GM12878 (cell line): ENCODE data around the gene MBOAT7. TPM values are rescaled to one million over a fixed set of nuclear protein-coding genes. Genes with fewer than 3 reads are reported as not detected.

Source experiments
- ATAC-seq: fragments of 200-7000 bp; cut with Tn5 transposase; 3 replicates; pipeline ENCODE4 v1.9.1; 2020; ENCODE audit warnings: mild to moderate bottlenecking, moderate library complexity
- Bru-seq: library from RNA; stranded (reverse); fragments of 400-500 nt; gene quantifications from one replicate; lab custom pipeline; 2021; lab: Mats Ljungman, UMichigan
- BruChase-seq, 2 experiments: library from RNA; stranded (reverse); fragments of 400-500 nt; gene quantifications; one replicate each; lab custom pipeline; 2021; lab: Mats Ljungman, UMichigan
- BruUV-seq: library from RNA; stranded (reverse); fragments of 400-500 nt; replicated peaks from 2 replicates; lab custom pipeline; 2021; lab: Mats Ljungman, UMichigan
- CTCF ChIA-PET: fragments of 300-600 bp; sonication (Branson Sonifier 250); formaldehyde crosslinking; extraction: SDS; loops from one replicate; lab custom pipeline; 2021; ENCODE audit warnings: inconsistent platforms; lab: Yijun Ruan, JAX
- POLR2A ChIA-PET: fragments of 350-600 bp; formaldehyde crosslinking; extraction: SDS; loops from one replicate; lab custom pipeline; 2021; ENCODE audit warnings: inconsistent platforms; lab: Charles Lee
- RAD21 ChIA-PET: fragments of 300-600 bp; sonication (Branson Sonifier 250); formaldehyde crosslinking; loops from one replicate; lab custom pipeline; 2023; ENCODE audit warnings: antibody characterized with exemption; ENCODE audit not compliant: unreplicated experiment; lab: Charles Lee
- SMC1A ChIA-PET: fragments of 300-600 bp; sonication (Branson Sonifier 250); formaldehyde crosslinking; loops from one replicate; lab custom pipeline; 2023; ENCODE audit not compliant: unreplicated experiment, uncharacterized antibody; lab: Charles Lee
- DNase-seq: peaks from one replicate; pipeline ENCODE4 v3.0.0-alpha.2; 2011; ENCODE audit warnings: low read depth, low spot score
- FAIRE-seq: peaks from 3 replicates; lab custom pipeline; 2011; peaks lifted over from hg19 to GRCh38; lab: Jason Lieb, UNC
- H2AFZ ChIP-seq: 2 replicates; pipeline ENCODE4 v1.6.0; 2011; ENCODE audit warnings: low read depth, low read length, control low read depth; ENCODE audit not compliant: control insufficient read depth
- H3K27ac ChIP-seq: 2 replicates; pipeline ENCODE4 v1.5.1; 2011; ENCODE audit warnings: control low read depth; ENCODE audit not compliant: control insufficient read depth, insufficient read depth
- H3K27me3 ChIP-seq, 2 experiments: replicated peaks in 1 of 2; 2 replicates each; pipeline versions ENCODE4 v1.6.0 to v1.6.1; 2011; ENCODE audit warnings: low read length in 1 of 2; ENCODE audit not compliant: control insufficient read depth in 2 of 2, insufficient read depth in 2 of 2
- H3K36me3 ChIP-seq, 2 experiments: 2 replicates each; pipeline ENCODE4 v1.5.1; 2011; ENCODE audit warnings: low read length in 1 of 2; ENCODE audit not compliant: control insufficient read depth in 2 of 2, insufficient read depth in 2 of 2
- H3K4me1 ChIP-seq: 2 replicates; pipeline ENCODE4 v1.6.1; 2011; ENCODE audit warnings: mild to moderate bottlenecking, low read length, moderate library complexity, mixed read lengths; ENCODE audit not compliant: control insufficient read depth, insufficient read depth
- H3K4me2 ChIP-seq: 2 replicates; pipeline ENCODE4 v1.6.0; 2011; ENCODE audit warnings: control low read depth; ENCODE audit not compliant: control insufficient read depth, insufficient read depth
- H3K4me3 ChIP-seq: fragments of 200-600 bp; sonication (generic); 2 replicates; pipeline ENCODE4 v1.5.1; 2016
- H3K79me2 ChIP-seq: 2 replicates; pipeline ENCODE4 v1.6.0; 2011; ENCODE audit warnings: low read length; ENCODE audit not compliant: control insufficient read depth, insufficient read depth
- H3K9ac ChIP-seq: 2 replicates; pipeline ENCODE4 v1.8.0; 2011; ENCODE audit warnings: low read length, control low read depth, mixed read lengths; ENCODE audit not compliant: control insufficient read depth, insufficient read depth
- H3K9me3 ChIP-seq: replicated peaks from 3 replicates; pipeline ENCODE4 v1.5.1; 2011; ENCODE audit warnings: mild to moderate bottlenecking, low read length; ENCODE audit not compliant: control insufficient read depth, insufficient read depth
- H4K20me1 ChIP-seq: 2 replicates; pipeline ENCODE4 v1.6.0; 2011; ENCODE audit not compliant: control insufficient read depth, insufficient read depth
- BRCA1 ChIP-seq: IDR thresholded peaks from 2 replicates; pipeline ENCODE4 v1.6.1; 2011; ENCODE audit warnings: low read depth, low read length, improper control_type of control experiment
- CBX3 ChIP-seq: fragments of 200-600 bp; sonication (generic); IDR thresholded peaks from 2 replicates; pipeline ENCODE4 v1.6.1; 2016; ENCODE audit warnings: low read depth, borderline replicate concordance
- CBX5 ChIP-seq: sonication (generic); IDR thresholded peaks from 2 replicates; pipeline ENCODE4 v1.6.1; 2016; ENCODE audit warnings: low read depth, moderate library complexity, mild to moderate bottlenecking, inconsistent platforms
- CEBPB ChIP-seq, 2 experiments: fragments of 150-350 bp in 1 of 2; IDR thresholded peaks; 2 replicates each; pipeline ENCODE4 v1.6.1; 2012 to 2014; ENCODE audit warnings: low read depth in 2 of 2, low read length in 2 of 2, borderline replicate concordance in 1 of 2, inconsistent platforms in 1 of 2
- EGR1 ChIP-seq, 2 experiments: IDR thresholded peaks; 1 replicate in 1 of 2; 2 replicates in 1 of 2; pipeline ENCODE4 v1.6.1; 2011 to 2012; ENCODE audit warnings: low read depth in 2 of 2, low read length in 2 of 2, borderline replicate concordance in 1 of 2, mild to moderate bottlenecking in 1 of 2, moderate library complexity in 1 of 2
- NRF1 ChIP-seq: conservative IDR thresholded peaks from 2 replicates; pipeline ENCODE4 v1.6.1; 2011; ENCODE audit warnings: mild to moderate bottlenecking, low read depth, low read length, improper control_type of control experiment
- PML ChIP-seq: IDR thresholded peaks from 2 replicates; pipeline ENCODE4 v1.6.1; 2012; ENCODE audit warnings: low read length, inconsistent platforms
- SIX5 ChIP-seq: IDR thresholded peaks from 2 replicates; pipeline ENCODE4 v1.6.1; 2011; ENCODE audit warnings: mild to moderate bottlenecking, low read depth, low read length, moderate library complexity; ENCODE audit not compliant: severe bottlenecking
- SMAD5 ChIP-seq: IDR thresholded peaks from 2 replicates; pipeline ENCODE4 v1.6.1; 2016; ENCODE audit warnings: antibody characterized with exemption, low read depth
- SREBF2 ChIP-seq: IDR thresholded peaks from 2 replicates; pipeline ENCODE4 v1.6.1; 2012; ENCODE audit warnings: mild to moderate bottlenecking, low read length
- YBX1 ChIP-seq: fragments of 450-650 bp; IDR thresholded peaks from 2 replicates; pipeline ENCODE4 v1.6.1; 2016; ENCODE audit warnings: antibody characterized with exemption
- ZBED1 ChIP-seq: IDR thresholded peaks from 2 replicates; pipeline ENCODE4 v1.6.1; 2016; ENCODE audit warnings: borderline replicate concordance
- ZNF217 ChIP-seq: fragments of 450-650 bp; IDR thresholded peaks from 2 replicates; pipeline ENCODE4 v1.6.1; 2017; ENCODE audit warnings: antibody characterized with exemption, mild to moderate bottlenecking
- WGBS: methylation state at CpG from one replicate; pipeline ENCODE4 v1.1.6; 2016; ENCODE audit warnings: low lambda C conversion rate; ENCODE audit not compliant: insufficient replicate concordance, insufficient coverage; ENCODE audit errors: missing lambda C conversion rate; 5-methylcytosine and 5-hydroxymethylcytosine counted together
- in situ Hi-C: fragments of 300-500 bp; cut with MboI; formaldehyde crosslinking; loops from 9 replicates; pipeline ENCODE4 v1.14.3; 2018; ENCODE audit warnings: mixed read lengths
- intact Hi-C: fragments of 100-400 bp; cut with micrococcal nuclease; formaldehyde crosslinking; loops from one replicate; pipeline ENCODE4 v1.14.2; 2022; ENCODE audit not compliant: unreplicated experiment
- long read RNA-seq, 2 experiments: library from polyadenylated mRNA; unstranded; transcript quantifications; one replicate each; pipeline ENCODE4 v2.0.0, GENCODE V29; 2019 to 2020
- polyA minus RNA-seq, 3 experiments: library from RNA; depleted of rRNA, polyadenylated mRNA; stranded (reverse); fragments of >200 nt; gene quantifications; 2 replicates each; pipeline ENCODE4 v1.2.3, GENCODE V29; 2011
- polyA plus RNA-seq, 11 experiments: library from polyadenylated mRNA; depleted of rRNA in 4 of 11; unstranded in 6 of 11; stranded (reverse) in 5 of 11; fragments of >200 nt; fragmentation: Nextera tagmentation in 4 of 11; fragmentation: Illumina TruSeq in 1 of 11; extraction: Ambion mirVana in 4 of 11; extraction: Trizol in 1 of 11; gene quantifications; 1 replicate in 1 of 11; 2 replicates in 10 of 11; pipeline versions ENCODE4 v1.2.1 to v1.2.3, GENCODE V29; 2011 to 2016; ENCODE audit warnings: inconsistent platforms in 2 of 11, missing spikeins in 2 of 11, low read depth in 1 of 11
- total RNA-seq, 4 experiments: library from RNA; depleted of rRNA in 3 of 4; stranded (reverse); fragments of >200 nt in 3 of 4; fragmentation: Illumina TruSeq in 1 of 4; extraction: Trizol in 1 of 4; gene quantifications; 2 replicates each; pipeline versions ENCODE4 v1.2.1 to v1.2.3, GENCODE V29; 2013 to 2021
- TF ChIP-seq, protein P1 (sequence below): fragments of 450-650 bp; IDR thresholded peaks from 2 replicates; pipeline ENCODE4 v1.6.1; 2018; ENCODE audit warnings: borderline replicate concordance, mild to moderate bottlenecking; ENCODE audit not compliant: partially characterized antibody
- TF ChIP-seq, protein P2 (sequence below): IDR thresholded peaks from 2 replicates; pipeline ENCODE4 v1.6.1; 2012; ENCODE audit warnings: low read depth, low read length, improper control_type of control experiment

MBOAT7 gene, protein sequence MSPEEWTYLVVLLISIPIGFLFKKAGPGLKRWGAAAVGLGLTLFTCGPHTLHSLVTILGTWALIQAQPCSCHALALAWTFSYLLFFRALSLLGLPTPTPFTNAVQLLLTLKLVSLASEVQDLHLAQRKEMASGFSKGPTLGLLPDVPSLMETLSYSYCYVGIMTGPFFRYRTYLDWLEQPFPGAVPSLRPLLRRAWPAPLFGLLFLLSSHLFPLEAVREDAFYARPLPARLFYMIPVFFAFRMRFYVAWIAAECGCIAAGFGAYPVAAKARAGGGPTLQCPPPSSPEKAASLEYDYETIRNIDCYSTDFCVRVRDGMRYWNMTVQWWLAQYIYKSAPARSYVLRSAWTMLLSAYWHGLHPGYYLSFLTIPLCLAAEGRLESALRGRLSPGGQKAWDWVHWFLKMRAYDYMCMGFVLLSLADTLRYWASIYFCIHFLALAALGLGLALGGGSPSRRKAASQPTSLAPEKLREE
- 42.5 and 58.1 TPM in 2 replicates for total RNA-seq (2013; cell fraction: nucleolus; rRNA removed)
- total RNA-seq (2014; rRNA removed), result 23.8 and 28.1 TPM in 2 replicates
- total RNA-seq (2014; rRNA removed; fragmentation: Illumina TruSeq; extraction: Trizol), result 8.0 and 8.6 TPM in 2 replicates
- 38.8 and 43.0 TPM in 2 replicates for total RNA-seq (2021)
- polyA plus RNA-seq (2011; ENCODE audit: low read depth), result 9.5 TPM
- polyA plus RNA-seq (2011; rRNA removed), result 3.6 and 8.5 TPM in 2 replicates
- 11.9 and 15.4 TPM in 2 replicates for polyA plus RNA-seq (2011; cell fraction: cytosol; rRNA removed)
- 25.5 and 31.4 TPM in 2 replicates for polyA plus RNA-seq (2011; cell fraction: nucleus; rRNA removed)
- polyA plus RNA-seq (2012), result 27.3 and 27.9 TPM in 2 replicates
- 8.2 and 15.7 TPM in 2 replicates for polyA plus RNA-seq (2014; fragmentation: Illumina TruSeq; extraction: Trizol)
- polyA plus RNA-seq (2014; fragmentation: Nextera tagmentation; extraction: Ambion mirVana), result 1 to 10 TPM in 1 of 2 experiments, under 1 TPM in 1; 0.69 to 1.4 TPM
- polyA plus RNA-seq (2014; rRNA removed), result 27.8 and 34.4 TPM in 2 replicates
- 10 to 100 TPM; 37.1 to 44.5 TPM for polyA plus RNA-seq (2016; fragmentation: Nextera tagmentation; extraction: Ambion mirVana)
- 6.0 and 12.5 TPM in 2 replicates for polyA minus RNA-seq (2011; rRNA and poly(A)+ RNA removed)
- polyA minus RNA-seq (2011; cell fraction: cytosol; rRNA and poly(A)+ RNA removed), result 9.6 and 11.6 TPM in 2 replicates
- 8.9 and 19.6 TPM in 2 replicates for polyA minus RNA-seq (2011; cell fraction: nucleus; rRNA and poly(A)+ RNA removed)
- Bru-seq, nascent RNA, result percentile 56 among the genes with signal in this experiment
- percentile 64 among the genes with signal in this experiment for BruChase-seq, experiment 1, labeled RNA remaining after a 6-hour chase
- percentile 61 among the genes with signal in this experiment for BruChase-seq, experiment 2, labeled RNA remaining after a 2-hour chase
- long read RNA-seq, experiment 1, partial matches to known transcripts, result 2 of 3 reads
- long read RNA-seq, experiment 1, other reads (novel, unspliced or antisense), result 0 of 3 reads
- long read RNA-seq, experiment 2, partial matches to known transcripts, result 1 of 6 reads
- long read RNA-seq, experiment 2, other reads (novel, unspliced or antisense), result 2 of 6 reads

DNA sequence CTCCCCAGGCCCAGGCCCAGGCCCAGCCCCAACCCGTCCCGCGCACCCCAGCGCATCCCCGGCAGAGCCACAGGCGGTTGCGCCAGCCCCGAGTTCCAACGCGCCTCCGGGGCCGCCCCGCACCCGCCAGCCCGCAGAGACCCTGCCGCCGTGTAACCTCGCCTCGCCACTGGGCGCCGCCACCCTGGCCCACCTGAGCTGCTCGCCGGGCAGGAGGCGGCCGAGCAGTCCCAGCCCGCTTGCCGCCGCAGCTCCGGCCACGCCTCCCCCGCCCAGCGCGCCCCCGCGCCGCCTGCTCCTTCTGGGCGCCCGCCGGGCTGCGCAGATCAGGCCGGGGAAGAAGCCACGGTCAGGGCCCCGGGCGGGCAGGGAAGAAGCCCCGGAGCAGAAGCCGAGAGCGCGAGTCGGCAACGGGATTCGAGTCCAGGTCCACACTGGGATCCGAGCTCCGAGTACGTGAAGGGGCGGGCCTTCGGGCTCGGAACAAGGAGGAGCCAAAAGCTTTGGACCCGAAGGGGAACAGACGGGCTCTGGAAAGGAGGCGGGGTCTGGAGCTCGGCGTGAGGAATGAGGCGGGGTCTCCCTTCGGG, at the start of gene MBOAT7:
MBOAT7 (minus strand) TSS at position 436 of the 590 bp plus-strand sequence. CDS start 1,072 bp downstream, outside the sequence.
- Histone ChIP-seq H3K4me3 (peak within 1 kb of the TSS; percentile 77), H3K27me3 (no peaks in the 10 kb centered on the region), H3K9ac (peak within 1 kb of the TSS; percentile 90), H3K4me1 (peaks cover 14% of the 10 kb centered on the region), H3K4me2 (peak within 1 kb of the TSS; percentile 98), H2AFZ (peak within 1 kb of the TSS; percentile 97), H3K36me3 (peaks cover 2 to 4% of the 10 kb centered on the region in 2 experiments; a peak in 3 of 4 replicates), H3K79me2 (peaks cover 19% of the 10 kb centered on the region), H3K27ac (peak within 1 kb of the TSS; percentile 99), H4K20me1 (no peaks in the 10 kb centered on the region), H3K9me3 (no peaks in the 10 kb centered on the region)
- SMC1A ChIA-PET, result interaction anchor here (0.7 to 4.8 kb wide), 12 partner anchors 10 to 135 kb away, joined by 3 to 26 read pairs (median 4); partner anchors contain the start of genes LENG1 and RPS9
- FAIRE-seq (no peak), DNase-seq (no peak), ATAC-seq (peak; percentile 47)
- WGBS, result under 1% methylated on average over 51 of the region's 64 CpGs
- RAD21 ChIA-PET, result interaction anchor here (0.6 to 2.7 kb wide), 16 partner anchors 9 to 1218 kb away, joined by 3 to 23 read pairs (median 4); partner anchors contain the start of genes CNOT3, LENG1 and UBE2S
- in situ Hi-C loops, result no loop called here
- intact Hi-C loops, result no loop called here
- no TSS peak for BruUV-seq
- POLR2A ChIA-PET, result interaction anchor here (0.6 to 6.1 kb wide), 14 partner anchors 13 to 274 kb away, joined by 3 to 100 read pairs (median 6); partner anchors contain the start of genes CNOT3, LAIR1, LENG1 and LENG8
- CTCF ChIA-PET, result interaction anchor here (0.6 to 3.9 kb wide), 17 partner anchors 10 to 1557 kb away, joined by 3 to 21 read pairs (median 5); partner anchors contain the start of genes CNOT3, LENG9, RPS9 and TMC4
- TF ChIP-seq EGR1 (IDR thresholded peaks at IDR 0.05; ENCODE audit: borderline replicate concordance in 1 of 2, low read depth in 2 of 2, low read length in 2 of 2) (peak in 1 of 2 experiments; percentile 95; a peak in 2 of 3 replicates), SMAD5 (no peak), BRCA1 (no peak), ZNF217 (no peak), ZBED1 (no peak), NRF1 (0 out of 2 replicates have a peak, but pooled peaks have one; percentile 9), SREBF2 (no peak), YBX1 (no peak), CBX5 (no peak), CBX3 (no peak), CEBPB (IDR thresholded peaks at IDR 0.05; ENCODE audit: borderline replicate concordance in 1 of 2, low read depth in 2 of 2, low read length in 2 of 2) (no peak), SIX5 (no peak), PML (no peak)
- TF ChIP-seq, protein P1, sequence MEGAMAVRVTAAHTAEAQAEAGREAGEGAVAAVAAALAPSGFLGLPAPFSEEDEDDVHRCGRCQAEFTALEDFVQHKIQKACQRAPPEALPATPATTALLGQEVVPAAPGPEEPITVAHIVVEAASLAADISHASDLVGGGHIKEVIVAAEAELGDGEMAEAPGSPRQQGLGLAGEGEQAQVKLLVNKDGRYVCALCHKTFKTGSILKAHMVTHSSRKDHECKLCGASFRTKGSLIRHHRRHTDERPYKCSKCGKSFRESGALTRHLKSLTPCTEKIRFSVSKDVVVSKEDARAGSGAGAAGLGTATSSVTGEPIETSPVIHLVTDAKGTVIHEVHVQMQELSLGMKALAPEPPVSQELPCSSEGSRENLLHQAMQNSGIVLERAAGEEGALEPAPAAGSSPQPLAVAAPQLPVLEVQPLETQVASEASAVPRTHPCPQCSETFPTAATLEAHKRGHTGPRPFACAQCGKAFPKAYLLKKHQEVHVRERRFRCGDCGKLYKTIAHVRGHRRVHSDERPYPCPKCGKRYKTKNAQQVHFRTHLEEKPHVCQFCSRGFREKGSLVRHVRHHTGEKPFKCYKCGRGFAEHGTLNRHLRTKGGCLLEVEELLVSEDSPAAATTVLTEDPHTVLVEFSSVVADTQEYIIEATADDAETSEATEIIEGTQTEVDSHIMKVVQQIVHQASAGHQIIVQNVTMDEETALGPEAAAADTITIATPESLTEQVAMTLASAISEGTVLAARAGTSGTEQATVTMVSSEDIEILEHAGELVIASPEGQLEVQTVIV, result no peak
- TF ChIP-seq, protein P2, sequence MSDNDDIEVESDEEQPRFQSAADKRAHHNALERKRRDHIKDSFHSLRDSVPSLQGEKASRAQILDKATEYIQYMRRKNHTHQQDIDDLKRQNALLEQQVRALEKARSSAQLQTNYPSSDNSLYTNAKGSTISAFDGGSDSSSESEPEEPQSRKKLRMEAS, result no peak
